Measurements from ENCODE around the gene GARIN5A.
"Not testable (repeated sequence)": the region's sequence is repeated elsewhere in the genome, so short reads cannot be mapped to it uniquely, and the experiment has no call there.

Gene GARIN5A

GRCh38 chr19:50486823-50487515, 10.3 kb upstream of the GARIN5A start:
- peak; percentile 57 for DNase-seq

- no peak for DNase-seq
Measured at GRCh38 chr19:50485284-50485955, 8.8 kb upstream of the GARIN5A start.

- DNase-seq: no peak
Measured at GRCh38 chr19:50482916-50483315, 6.3 kb upstream of the GARIN5A start.

- DNase-seq: no peak
Measured at GRCh38 chr19:50482271-50482855, 5.7 kb upstream of the GARIN5A start.

- DNase-seq: no peak
Measured at GRCh38 chr19:50481351-50482149, 4.9 kb upstream of the GARIN5A start.

GRCh38 chr19:50480281-50481111, 3.8 kb upstream of the GARIN5A start:
- DNase-seq: no peak

- no peak for DNase-seq
Measured at GRCh38 chr19:50479761-50480251, 3.2 kb upstream of the GARIN5A start.

- peak; percentile 11 for DNase-seq
Measured at GRCh38 chr19:50478901-50479715, 2.5 kb upstream of the GARIN5A start.

- no peak for DNase-seq
Measured at GRCh38 chr19:50477751-50478515, 1.3 kb upstream of the GARIN5A start.

GRCh38 chr19:50476907-50477238, 225 bp upstream of the GARIN5A start:
- DNase-seq: no peak

GRCh38 chr19:50475736-50476223, 868 bp downstream of the GARIN5A start:
- no peak for DNase-seq

GRCh38 chr19:50475101-50475568, 1.5 kb downstream of the GARIN5A start:
- no peak for DNase-seq

GRCh38 chr19:50473336-50473735, 3.3 kb downstream of the GARIN5A start:
- DNase-seq: not testable (repeated sequence)

- DNase-seq: no peak
Measured at GRCh38 chr19:50468818-50469217, 7.8 kb downstream of the GARIN5A start.

GRCh38 chr19:50467566-50467965, 9.1 kb downstream of the GARIN5A start:
- DNase-seq: no peak

GRCh38 chr19:50466706-50467039, 10.0 kb downstream of the GARIN5A start:
- no peak for DNase-seq

- DNase-seq: no peak
Measured at GRCh38 chr19:50465986-50466705, 10.5 kb downstream of the GARIN5A start.

- no peak for DNase-seq
Measured at GRCh38 chr19:50465000-50465399, 11.6 kb downstream of the GARIN5A start.

GRCh38 chr19:50464348-50464747, 12.3 kb downstream of the GARIN5A start:
- DNase-seq: no peak

GRCh38 chr19:50462970-50463369, 13.7 kb downstream of the GARIN5A start:
- no peak for DNase-seq
